Brain microvascular endothelial cell (primary cell): ENCODE results near the gene EDAR.

Experiments
- DNase-seq: peaks from one replicate; pipeline ENCODE4 v3.0.0-alpha.2; 2020
- H3K27ac ChIP-seq: fragments of 250-450 bp; sonication (Bioruptor Pico); 2 replicates; pipeline ENCODE4 v1.5.1; 2020; ENCODE audit warnings: mild to moderate bottlenecking, moderate library complexity
- H3K27me3 ChIP-seq: fragments of 250-450 bp; sonication (Bioruptor Pico); replicated peaks from 2 replicates; pipeline ENCODE4 v1.5.1; 2020; ENCODE audit warnings: mild to moderate bottlenecking
- H3K36me3 ChIP-seq: fragments of 250-450 bp; sonication (Bioruptor Pico); replicated peaks from 2 replicates; pipeline ENCODE4 v1.5.1; 2020; ENCODE audit warnings: mild to moderate bottlenecking
- H3K4me3 ChIP-seq: 2 replicates; pipeline ENCODE4 v1.5.1; 2011; ENCODE audit warnings: low read depth, mild to moderate bottlenecking, control low read depth, low read length, moderate library complexity
- in situ Hi-C: cut with HindIII; loops from 2 replicates; pipeline ENCODE4 v1.10.0; 2017; ENCODE audit warnings: low sequenced_read_pairs, low pct_ligation_motif_present
- TF ChIP-seq, protein P1 (sequence below): IDR thresholded peaks from 2 replicates; pipeline ENCODE4 v1.5.1; 2011; ENCODE audit warnings: low read depth, mild to moderate bottlenecking, moderate library complexity, low read length, control low read depth, inconsistent platforms; ENCODE audit errors: missing control alignments

Gene EDAR

GRCh38 chr2:108927405-108927804 lies 61.6 kb downstream of the EDAR start:
- H3K27me3 ChIP-seq: peaks cover 6% of the 10 kb centered on the region
- no peak for DNase-seq
- H3K36me3 ChIP-seq: no peaks in the 10 kb centered on the region
- H3K27ac ChIP-seq: no peak overlapping the region
- in situ Hi-C loops: no loop called here
- TF ChIP-seq, protein P1, sequence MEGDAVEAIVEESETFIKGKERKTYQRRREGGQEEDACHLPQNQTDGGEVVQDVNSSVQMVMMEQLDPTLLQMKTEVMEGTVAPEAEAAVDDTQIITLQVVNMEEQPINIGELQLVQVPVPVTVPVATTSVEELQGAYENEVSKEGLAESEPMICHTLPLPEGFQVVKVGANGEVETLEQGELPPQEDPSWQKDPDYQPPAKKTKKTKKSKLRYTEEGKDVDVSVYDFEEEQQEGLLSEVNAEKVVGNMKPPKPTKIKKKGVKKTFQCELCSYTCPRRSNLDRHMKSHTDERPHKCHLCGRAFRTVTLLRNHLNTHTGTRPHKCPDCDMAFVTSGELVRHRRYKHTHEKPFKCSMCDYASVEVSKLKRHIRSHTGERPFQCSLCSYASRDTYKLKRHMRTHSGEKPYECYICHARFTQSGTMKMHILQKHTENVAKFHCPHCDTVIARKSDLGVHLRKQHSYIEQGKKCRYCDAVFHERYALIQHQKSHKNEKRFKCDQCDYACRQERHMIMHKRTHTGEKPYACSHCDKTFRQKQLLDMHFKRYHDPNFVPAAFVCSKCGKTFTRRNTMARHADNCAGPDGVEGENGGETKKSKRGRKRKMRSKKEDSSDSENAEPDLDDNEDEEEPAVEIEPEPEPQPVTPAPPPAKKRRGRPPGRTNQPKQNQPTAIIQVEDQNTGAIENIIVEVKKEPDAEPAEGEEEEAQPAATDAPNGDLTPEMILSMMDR: no peak
- H3K4me3 ChIP-seq: no peak overlapping the region

GRCh38 chr2:108926561-108927380 lies 62.2 kb downstream of the EDAR start:
- no peaks in the 10 kb centered on the region for H3K36me3 ChIP-seq
- peaks cover 5% of the 10 kb centered on the region for H3K27me3 ChIP-seq
- no peak overlapping the region for H3K27ac ChIP-seq
- in situ Hi-C loops: no loop called here
- no peak for DNase-seq
- no peak overlapping the region for H3K4me3 ChIP-seq
- TF ChIP-seq, protein P1: no peak

GRCh38 chr2:108925735-108926134 lies 63.3 kb downstream of the EDAR start:
- no peak for DNase-seq
- H3K36me3 ChIP-seq: no peaks in the 10 kb centered on the region
- in situ Hi-C loops: no loop called here
- H3K4me3 ChIP-seq: no peak overlapping the region
- no peak overlapping the region for H3K27ac ChIP-seq
- peaks cover 2% of the 10 kb centered on the region for H3K27me3 ChIP-seq
- TF ChIP-seq, protein P1: no peak

GRCh38 chr2:108925286-108925685 lies 63.7 kb downstream of the EDAR start:
- peaks cover 2% of the 10 kb centered on the region for H3K27me3 ChIP-seq

DNA sequence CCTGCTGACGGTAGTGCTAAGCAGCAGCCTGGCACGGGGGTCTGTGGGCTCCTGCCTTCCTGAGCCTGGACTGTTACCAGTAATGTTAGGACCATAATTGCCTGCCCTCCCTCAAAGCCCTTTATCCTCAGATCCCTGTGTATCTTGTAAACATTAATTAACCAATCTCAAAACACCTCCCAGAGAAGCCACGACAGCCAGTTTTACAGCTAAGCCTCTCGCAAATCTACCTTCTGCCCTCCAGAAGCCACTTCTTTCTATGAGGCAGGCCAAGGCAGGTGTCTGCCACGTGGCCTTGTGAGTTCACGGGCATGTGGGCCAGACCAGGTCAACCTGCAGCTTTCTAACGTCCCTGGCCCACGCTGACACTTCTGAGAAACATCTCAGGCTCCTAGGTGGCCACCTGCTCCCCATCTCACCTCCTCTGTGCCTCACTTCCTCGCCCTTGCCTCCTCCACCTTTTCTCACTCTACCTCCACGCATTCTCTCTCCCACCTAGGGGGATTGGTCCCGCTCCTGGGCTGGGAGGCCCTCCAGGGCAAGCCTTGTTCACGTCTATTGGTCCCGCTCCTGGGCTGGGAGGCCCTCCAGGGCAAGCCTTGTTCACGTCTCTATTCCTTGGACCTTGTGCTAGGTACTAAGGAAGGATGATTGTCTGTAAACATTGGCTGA lies 64.3 kb downstream of the EDAR start:
- in situ Hi-C loops: no loop called here

More at GRCh38 chr2:108925286-108925685, 63.7 kb downstream of the EDAR start:
- TF ChIP-seq, protein P1: no peak
- Histone ChIP-seq H3K27ac (no peak overlapping the region), H3K4me3 (no peak overlapping the region), H3K36me3 (no peaks in the 10 kb centered on the region)
- in situ Hi-C loops: no loop called here
- no peak for DNase-seq

More for the DNA sequence above, 64.3 kb downstream of the EDAR start:
- TF ChIP-seq, protein P1: no peak
- Histone ChIP-seq H3K27me3 (peaks cover 4% of the 10 kb centered on the region), H3K36me3 (no peaks in the 10 kb centered on the region), H3K4me3 (no peak overlapping the region), H3K27ac (no peak overlapping the region)
- no peak for DNase-seq
